Epithelial cell of esophagus (primary cell): ENCODE results near the gene LAMTOR1.

Experiments used
- DNase-seq: peaks from one replicate; pipeline ENCODE4 v3.0.0; 2010; ENCODE audit warnings: low read depth
- H3K4me3 ChIP-seq: 2 replicates; pipeline ENCODE4 v1.5.1; 2011; ENCODE audit warnings: mild to moderate bottlenecking, low read length, control low read depth
- TF ChIP-seq, protein P1 (sequence below): IDR thresholded peaks from 2 replicates; pipeline ENCODE4 v1.5.1; 2011; ENCODE audit warnings: low read depth, mild to moderate bottlenecking, low read length, control low read depth, inconsistent platforms; ENCODE audit not compliant: insufficient read depth; ENCODE audit errors: missing control alignments

LAMTOR1 gene

DNA sequence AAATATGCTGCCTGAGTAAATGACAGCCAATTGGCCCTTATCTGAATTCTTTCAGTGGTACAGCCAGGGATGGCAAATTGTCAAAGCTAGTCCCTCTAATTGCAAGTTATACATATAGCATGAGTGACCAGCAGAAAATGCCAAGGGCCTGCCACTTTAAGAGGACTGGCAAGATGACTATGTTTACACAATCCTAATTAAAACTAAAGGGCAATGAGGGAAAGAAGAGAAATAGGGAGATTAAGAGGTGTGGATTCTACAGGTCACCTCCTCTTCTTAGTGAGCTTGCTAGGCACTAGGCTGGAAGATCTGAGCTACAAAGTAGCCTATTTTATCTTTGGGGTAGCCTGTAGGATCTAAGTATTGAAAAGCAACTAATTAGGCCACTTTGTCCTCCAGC, 36.2 kb downstream of the LAMTOR1 start:
- no peak for DNase-seq
- H3K4me3 ChIP-seq = no peak overlapping the region
- TF ChIP-seq, protein P1, sequence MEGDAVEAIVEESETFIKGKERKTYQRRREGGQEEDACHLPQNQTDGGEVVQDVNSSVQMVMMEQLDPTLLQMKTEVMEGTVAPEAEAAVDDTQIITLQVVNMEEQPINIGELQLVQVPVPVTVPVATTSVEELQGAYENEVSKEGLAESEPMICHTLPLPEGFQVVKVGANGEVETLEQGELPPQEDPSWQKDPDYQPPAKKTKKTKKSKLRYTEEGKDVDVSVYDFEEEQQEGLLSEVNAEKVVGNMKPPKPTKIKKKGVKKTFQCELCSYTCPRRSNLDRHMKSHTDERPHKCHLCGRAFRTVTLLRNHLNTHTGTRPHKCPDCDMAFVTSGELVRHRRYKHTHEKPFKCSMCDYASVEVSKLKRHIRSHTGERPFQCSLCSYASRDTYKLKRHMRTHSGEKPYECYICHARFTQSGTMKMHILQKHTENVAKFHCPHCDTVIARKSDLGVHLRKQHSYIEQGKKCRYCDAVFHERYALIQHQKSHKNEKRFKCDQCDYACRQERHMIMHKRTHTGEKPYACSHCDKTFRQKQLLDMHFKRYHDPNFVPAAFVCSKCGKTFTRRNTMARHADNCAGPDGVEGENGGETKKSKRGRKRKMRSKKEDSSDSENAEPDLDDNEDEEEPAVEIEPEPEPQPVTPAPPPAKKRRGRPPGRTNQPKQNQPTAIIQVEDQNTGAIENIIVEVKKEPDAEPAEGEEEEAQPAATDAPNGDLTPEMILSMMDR = no peak

DNA sequence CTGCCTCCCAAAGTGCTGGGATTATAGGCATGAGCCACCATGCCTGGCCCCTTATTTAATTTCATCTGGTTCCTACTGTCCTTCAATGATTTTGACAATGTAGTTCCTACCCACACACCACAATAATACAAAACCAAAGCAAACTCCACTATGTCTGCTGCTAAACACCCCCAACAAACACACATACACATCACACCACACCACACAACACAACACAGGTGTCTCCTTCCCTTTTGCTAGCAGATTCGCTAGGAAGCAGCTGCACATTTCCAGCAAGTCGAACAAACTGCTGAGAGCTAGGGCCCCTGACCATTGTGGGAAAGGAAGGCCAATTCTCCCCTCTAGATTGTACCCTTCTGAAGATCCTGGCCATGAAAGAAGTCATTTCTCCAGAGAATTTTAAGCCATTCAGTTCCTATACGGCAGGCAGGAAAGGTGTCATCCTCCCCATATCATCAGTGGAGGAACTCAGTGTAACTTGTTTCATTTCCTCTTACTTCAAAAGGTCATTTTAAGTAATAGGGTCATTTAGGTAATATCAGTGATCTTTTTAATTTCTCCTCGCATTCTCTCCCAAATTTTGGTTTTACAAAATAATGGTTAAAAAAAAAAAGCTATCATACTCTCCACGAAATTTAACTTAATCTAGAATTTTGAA, 41.2 kb downstream of the LAMTOR1 start:
- no peak for DNase-seq
- TF ChIP-seq, protein P1 = no peak
- no peak overlapping the region for H3K4me3 ChIP-seq

DNA sequence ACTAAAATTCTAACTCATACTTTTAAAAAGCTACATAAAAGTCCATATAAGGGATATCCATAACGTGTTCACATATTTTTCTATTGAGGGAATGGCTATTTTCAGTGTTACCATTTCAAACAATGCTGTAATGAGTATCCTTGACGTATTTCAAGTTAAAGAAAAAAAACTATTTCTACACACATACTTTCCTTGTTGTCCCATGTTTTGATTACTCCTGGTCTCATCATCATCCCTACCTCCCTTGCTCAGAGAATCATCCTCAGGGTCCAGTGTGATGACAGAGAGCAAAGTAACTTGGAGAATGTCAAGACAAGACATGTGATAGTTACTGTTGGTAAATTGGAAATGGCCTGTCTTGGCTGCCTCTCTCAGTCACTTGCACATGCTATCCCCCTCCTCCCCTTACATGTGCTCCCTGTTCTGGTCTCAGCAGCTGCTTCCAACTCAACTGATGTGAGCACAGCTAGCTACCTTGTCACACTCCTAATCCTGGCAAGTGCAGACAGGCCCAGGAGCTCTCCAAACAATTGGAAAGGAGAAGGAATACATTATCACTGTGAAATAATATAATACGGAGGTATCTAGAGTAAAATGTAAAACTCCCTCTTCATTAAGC, 44.6 kb downstream of the LAMTOR1 start:
- no peak overlapping the region for H3K4me3 ChIP-seq
- TF ChIP-seq, protein P1 = no peak
- DNase-seq = peak; percentile 67

DNA sequence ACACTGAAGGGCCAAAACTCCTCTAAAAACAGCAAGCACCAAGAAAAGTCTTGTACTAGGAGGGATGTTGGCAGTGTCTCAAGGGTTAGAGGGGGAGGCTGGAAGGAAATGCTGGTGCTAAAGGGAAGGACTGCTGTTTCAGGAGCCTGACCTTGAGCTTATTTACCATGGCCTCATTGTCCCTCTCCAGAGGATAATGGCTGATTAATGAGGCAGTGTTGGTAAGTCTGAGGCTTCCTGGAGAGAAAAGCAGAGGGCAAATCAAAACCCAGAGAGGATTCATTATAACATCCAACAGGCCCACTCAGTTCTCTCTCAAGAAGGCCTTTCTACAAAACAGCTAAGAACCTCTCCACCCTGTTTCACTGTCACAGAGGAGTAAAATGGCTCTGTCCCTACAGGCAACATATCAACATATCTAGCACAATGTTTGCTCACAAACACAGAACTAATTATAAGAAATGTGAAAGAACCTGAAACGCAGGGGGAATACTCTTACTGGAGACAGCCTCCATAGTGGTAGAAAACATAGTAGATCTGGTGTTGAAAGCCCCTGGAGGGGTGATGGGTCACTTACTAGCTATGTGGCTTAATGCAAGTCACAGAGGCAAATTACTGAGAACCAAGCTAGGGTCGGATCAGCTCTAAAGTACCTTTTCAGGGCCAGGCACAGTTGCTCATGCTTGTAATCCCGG, 54.2 kb downstream of the LAMTOR1 start:
- H3K4me3 ChIP-seq = no peak overlapping the region
- DNase-seq = no peak
- TF ChIP-seq, protein P1 = no peak
